GM12892 (cell line): ENCODE results near the gene DAB2.

Source experiments
- POLR2A ChIP-seq: IDR thresholded peaks from 2 replicates; pipeline ENCODE4 v1.6.1; 2011; ENCODE audit warnings: low read depth, low read length, control low read depth
- POLR2AphosphoS5 ChIP-seq: IDR thresholded peaks from 2 replicates; pipeline ENCODE4 v1.6.1; 2011; ENCODE audit warnings: low read depth, low read length, control low read depth
- TAF1 ChIP-seq: IDR thresholded peaks from 2 replicates; pipeline ENCODE4 v1.6.1; 2011; ENCODE audit warnings: low read depth, mild to moderate bottlenecking, control low read depth, low read length, borderline replicate concordance

- TF ChIP-seq POLR2A, result no peak
- TF ChIP-seq POLR2AphosphoS5, result no peak
- TF ChIP-seq TAF1, result no peak
Observed at GRCh38 chr5:39340506-39340905, 84.3 kb downstream of the DAB2 start.
